ENCODE data around the gene CNPY1. TPM values are rescaled to one million over a fixed set of nuclear protein-coding genes. Genes with fewer than 3 reads are reported as not detected.

Gene CNPY1
- total and polyA plus RNA-seq, 4 donors = 0.41 to 0.79 (median 0.66) TPM; not detected in 1

DNA sequence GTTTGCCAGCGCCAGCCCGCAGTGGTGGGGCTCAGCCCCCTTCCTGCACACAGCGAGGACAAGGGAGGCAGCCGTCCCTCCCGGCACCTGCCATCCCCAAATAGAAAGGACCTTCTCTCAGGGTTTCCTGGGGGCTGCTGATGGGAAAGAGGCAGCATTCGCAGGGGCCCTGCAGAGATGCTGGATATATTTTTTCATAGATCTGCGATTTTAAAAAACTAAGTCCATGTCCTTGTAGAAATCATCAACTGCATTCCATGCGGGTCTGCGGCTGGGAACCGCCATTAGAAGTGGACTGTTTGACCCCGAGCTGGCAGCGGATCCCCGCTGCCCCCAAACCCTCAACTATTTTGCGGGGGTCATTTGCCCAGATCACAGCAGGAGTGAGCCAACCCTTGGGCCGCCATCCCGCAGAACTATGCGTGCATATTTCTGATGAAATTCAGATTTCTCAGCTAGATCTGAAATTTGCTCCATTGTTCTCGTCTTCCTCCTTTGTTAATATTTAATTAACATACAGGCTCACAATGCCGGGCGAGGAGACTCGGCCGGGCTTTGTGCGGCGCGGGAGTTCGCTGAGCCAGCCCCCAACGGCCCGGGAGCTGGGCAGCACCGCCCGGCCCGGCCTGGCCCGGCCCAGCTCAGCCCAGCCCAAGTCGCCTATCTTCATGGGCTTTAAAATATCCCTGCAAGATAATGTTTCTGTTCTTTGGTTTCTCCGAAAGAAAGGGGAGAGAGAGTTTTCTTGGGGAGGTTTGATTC, 86.5 kb downstream of the CNPY1 start:
- Histone ChIP-seq H3K9me3 (ENCODE audit: control insufficient read depth, insufficient read depth, low read length) (no peaks in the 10 kb centered on the region), H3K4me3 (ENCODE audit: low read depth, low read length) (no peak overlapping the region), H3K4me1 (ENCODE audit: control insufficient read depth, insufficient read depth, low read length) (peaks cover 33% of the 10 kb centered on the region), H3K36me3 (ENCODE audit: control insufficient read depth, insufficient read depth, low read length) (no peaks in the 10 kb centered on the region), H3K27ac (ENCODE audit: low read depth, low read length) (no peak overlapping the region), H3K27me3 (ENCODE audit: control insufficient read depth, insufficient read depth, low read length) (peaks cover 93% of the 10 kb centered on the region)
- DNase-seq (ENCODE audit: low read depth in 4 of 6, low spot score in 6 of 6) = no peak
- WGBS (ENCODE audit: insufficient coverage) = 3% methylated on average over 25 of the region's 34 CpGs

DNA sequence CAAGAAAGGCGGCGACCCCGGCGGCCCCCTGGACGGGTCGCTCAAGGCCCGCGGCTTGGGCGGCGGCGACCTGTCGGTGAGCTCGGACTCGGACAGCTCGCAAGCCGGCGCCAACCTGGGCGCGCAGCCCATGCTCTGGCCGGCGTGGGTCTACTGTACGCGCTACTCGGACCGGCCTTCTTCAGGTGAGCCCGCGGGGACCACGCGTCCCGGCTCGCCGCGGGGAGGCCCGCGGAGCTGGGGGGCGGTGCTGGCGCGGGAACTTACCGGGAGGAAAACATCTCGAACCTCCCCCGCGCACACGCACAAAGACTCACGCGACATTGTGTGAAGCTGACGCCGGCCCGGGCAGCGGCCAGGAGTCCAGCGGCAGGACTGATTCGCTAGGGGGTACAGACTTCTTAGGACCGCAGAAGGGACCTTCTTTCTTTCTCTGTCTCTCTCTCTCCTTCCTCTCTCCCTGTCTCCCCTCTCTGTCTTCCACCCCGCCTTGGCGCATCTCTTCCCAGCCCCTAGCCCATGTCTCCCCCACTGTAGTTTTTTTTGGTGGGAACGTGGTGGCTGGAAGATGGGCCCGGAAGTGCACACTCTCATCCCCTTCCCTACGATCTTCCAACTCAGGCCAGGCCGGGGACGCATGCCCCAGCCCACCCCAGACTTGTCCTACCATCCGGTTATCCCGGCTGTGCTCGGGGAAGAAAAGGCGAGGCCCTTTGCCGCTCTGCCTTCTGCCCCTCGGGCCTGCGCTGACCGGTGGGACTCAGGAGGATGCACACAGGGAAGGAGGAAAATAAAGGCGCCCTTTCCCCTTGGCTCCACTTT, 87.3 kb downstream of the CNPY1 start:
- under 1% methylated on average over 67 of the region's 68 CpGs for WGBS (ENCODE audit: insufficient coverage)
- DNase-seq (ENCODE audit: low read depth in 4 of 6, low spot score in 6 of 6) = peak in 1 of 6 donors; percentile 19
- peaks cover 93% of the 10 kb centered on the region for H3K27me3 ChIP-seq (ENCODE audit: control insufficient read depth, insufficient read depth, low read length)

DNA sequence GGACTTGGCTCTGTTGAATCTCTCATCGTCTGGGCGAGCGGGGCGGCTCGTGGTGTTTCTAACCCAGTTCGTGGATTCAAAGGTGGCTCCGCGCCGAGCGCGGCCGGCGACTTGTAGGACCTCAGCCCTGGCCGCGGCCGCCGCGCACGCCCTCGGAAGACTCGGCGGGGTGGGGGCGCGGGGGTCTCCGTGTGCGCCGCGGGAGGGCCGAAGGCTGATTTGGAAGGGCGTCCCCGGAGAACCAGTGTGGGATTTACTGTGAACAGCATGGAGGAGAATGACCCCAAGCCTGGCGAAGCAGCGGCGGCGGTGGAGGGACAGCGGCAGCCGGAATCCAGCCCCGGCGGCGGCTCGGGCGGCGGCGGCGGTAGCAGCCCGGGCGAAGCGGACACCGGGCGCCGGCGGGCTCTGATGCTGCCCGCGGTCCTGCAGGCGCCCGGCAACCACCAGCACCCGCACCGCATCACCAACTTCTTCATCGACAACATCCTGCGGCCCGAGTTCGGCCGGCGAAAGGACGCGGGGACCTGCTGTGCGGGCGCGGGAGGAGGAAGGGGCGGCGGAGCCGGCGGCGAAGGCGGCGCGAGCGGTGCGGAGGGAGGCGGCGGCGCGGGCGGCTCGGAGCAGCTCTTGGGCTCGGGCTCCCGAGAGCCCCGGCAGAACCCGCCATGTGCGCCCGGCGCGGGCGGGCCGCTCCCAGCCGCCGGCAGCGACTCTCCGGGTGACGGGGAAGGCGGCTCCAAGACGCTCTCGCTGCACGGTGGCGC, 88.1 kb downstream of the CNPY1 start, which contains the start of gene EN2:
TSS of gene EN2 (plus strand) at position 19 of the 767 bp plus-strand sequence. CDS start at position 268, 249 bp downstream.
- no peaks in the 10 kb centered on the region for H3K9me3 ChIP-seq (ENCODE audit: control insufficient read depth, insufficient read depth, low read length)
- H3K27me3 ChIP-seq (ENCODE audit: control insufficient read depth, insufficient read depth, low read length) = peaks cover 93% of the 10 kb centered on the region
- no peak within 1 kb of the TSS for H3K27ac ChIP-seq (ENCODE audit: low read depth, low read length)
- WGBS (ENCODE audit: insufficient coverage) = under 1% methylated on average over 101 of the region's 105 CpGs
- peaks cover 48% of the 10 kb centered on the region for H3K4me1 ChIP-seq (ENCODE audit: control insufficient read depth, insufficient read depth, low read length)
- DNase-seq (ENCODE audit: low read depth in 4 of 6, low spot score in 6 of 6) = peak in 2 of 6 donors; percentile 33 to 53
- H3K36me3 ChIP-seq (ENCODE audit: control insufficient read depth, insufficient read depth, low read length) = no peaks in the 10 kb centered on the region
- peak within 1 kb of the TSS; percentile 47 for H3K4me3 ChIP-seq (ENCODE audit: low read depth, low read length)

More for the DNA sequence above, 87.3 kb downstream of the CNPY1 start:
- Histone ChIP-seq H3K27ac (ENCODE audit: low read depth, low read length) (no peak overlapping the region), H3K36me3 (ENCODE audit: control insufficient read depth, insufficient read depth, low read length) (no peaks in the 10 kb centered on the region), H3K9me3 (ENCODE audit: control insufficient read depth, insufficient read depth, low read length) (no peaks in the 10 kb centered on the region), H3K4me3 (ENCODE audit: low read depth, low read length) (no peak overlapping the region), H3K4me1 (ENCODE audit: control insufficient read depth, insufficient read depth, low read length) (peaks cover 41% of the 10 kb centered on the region)

DNA sequence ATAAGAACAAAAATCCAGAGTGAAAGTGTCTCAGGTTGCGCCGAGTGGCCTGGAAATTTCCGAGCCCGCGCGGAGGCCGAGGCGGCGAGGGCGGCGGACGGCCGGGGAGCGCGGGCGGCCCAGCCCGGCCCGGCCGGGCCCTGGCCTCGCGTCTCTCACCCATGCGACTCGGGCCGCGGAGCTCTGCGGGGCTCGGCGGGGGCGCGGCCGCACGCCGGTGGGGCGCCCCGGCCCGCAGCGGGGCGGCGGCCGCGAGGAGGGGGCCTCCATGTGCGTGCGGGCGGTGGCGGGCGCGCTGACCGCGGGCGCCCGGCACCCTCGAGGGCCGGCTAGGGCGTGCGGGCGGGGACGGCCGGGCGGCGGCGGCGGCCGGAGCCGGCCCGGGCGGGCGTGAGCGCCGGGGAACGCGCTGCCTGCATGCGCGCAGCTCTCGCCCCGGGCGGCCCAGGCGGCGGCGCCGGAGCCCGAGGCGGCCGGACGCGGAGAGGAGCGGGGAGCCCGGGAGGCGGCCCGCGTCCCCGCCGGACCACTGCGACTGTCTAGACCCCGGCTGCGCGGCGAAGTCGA, 88.7 kb downstream of the CNPY1 start:
- H3K9me3 ChIP-seq (ENCODE audit: control insufficient read depth, insufficient read depth, low read length) = no peaks in the 10 kb centered on the region
- no peak for DNase-seq (ENCODE audit: low read depth in 4 of 6, low spot score in 6 of 6)
- WGBS (ENCODE audit: insufficient coverage) = under 1% methylated on average over 98 of the region's 98 CpGs
- no peak overlapping the region for H3K27ac ChIP-seq (ENCODE audit: low read depth, low read length)
- peaks cover 93% of the 10 kb centered on the region for H3K27me3 ChIP-seq (ENCODE audit: control insufficient read depth, insufficient read depth, low read length)
- no peaks in the 10 kb centered on the region for H3K36me3 ChIP-seq (ENCODE audit: control insufficient read depth, insufficient read depth, low read length)
- H3K4me3 ChIP-seq (ENCODE audit: low read depth, low read length) = peak overlapping the region; percentile 47
- H3K4me1 ChIP-seq (ENCODE audit: control insufficient read depth, insufficient read depth, low read length) = peaks cover 48% of the 10 kb centered on the region

DNA sequence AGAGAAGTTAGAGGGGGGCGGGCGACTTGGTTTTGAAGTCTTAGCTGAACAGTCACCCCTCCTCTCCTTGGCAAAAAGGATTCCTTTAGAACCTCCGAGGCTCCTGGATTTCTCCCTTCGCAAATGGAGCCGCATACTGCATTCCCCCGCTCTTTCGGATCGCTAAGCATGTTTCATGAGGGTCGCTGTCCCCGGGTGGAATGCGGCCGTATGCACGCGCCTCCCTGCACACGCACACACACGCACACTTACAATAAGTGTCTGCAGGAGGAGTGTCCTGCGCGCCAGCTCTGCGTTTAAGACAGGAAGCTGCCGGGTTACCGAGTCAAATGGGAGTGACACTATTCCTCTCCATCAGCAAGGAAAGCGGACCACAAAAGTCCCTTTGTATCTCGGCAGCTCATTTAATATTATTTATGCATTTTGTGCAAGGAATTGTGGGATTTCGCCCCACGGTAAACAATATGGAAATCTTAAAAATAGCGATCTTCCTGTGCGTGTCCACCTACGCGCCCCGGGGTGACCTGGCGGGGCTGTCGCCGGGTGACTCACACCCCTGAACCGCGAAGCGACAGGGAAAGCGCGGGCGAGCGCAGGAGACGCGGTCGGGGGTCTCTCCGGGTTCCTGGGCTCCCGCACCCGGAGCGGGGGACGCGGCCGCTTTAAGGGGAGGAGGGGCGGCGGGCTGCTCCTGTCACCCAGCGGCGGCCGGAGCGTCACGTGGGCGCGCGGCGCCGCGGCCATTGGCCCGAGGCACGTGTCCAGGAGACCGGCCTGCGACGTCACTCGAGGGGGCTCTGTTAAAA, 89.4 kb downstream of the CNPY1 start:
- WGBS (ENCODE audit: insufficient coverage) = under 1% methylated on average over 60 of the region's 69 CpGs
- H3K4me3 ChIP-seq (ENCODE audit: low read depth, low read length) = peak overlapping the region; percentile 47
- peaks cover 48% of the 10 kb centered on the region for H3K4me1 ChIP-seq (ENCODE audit: control insufficient read depth, insufficient read depth, low read length)

DNA sequence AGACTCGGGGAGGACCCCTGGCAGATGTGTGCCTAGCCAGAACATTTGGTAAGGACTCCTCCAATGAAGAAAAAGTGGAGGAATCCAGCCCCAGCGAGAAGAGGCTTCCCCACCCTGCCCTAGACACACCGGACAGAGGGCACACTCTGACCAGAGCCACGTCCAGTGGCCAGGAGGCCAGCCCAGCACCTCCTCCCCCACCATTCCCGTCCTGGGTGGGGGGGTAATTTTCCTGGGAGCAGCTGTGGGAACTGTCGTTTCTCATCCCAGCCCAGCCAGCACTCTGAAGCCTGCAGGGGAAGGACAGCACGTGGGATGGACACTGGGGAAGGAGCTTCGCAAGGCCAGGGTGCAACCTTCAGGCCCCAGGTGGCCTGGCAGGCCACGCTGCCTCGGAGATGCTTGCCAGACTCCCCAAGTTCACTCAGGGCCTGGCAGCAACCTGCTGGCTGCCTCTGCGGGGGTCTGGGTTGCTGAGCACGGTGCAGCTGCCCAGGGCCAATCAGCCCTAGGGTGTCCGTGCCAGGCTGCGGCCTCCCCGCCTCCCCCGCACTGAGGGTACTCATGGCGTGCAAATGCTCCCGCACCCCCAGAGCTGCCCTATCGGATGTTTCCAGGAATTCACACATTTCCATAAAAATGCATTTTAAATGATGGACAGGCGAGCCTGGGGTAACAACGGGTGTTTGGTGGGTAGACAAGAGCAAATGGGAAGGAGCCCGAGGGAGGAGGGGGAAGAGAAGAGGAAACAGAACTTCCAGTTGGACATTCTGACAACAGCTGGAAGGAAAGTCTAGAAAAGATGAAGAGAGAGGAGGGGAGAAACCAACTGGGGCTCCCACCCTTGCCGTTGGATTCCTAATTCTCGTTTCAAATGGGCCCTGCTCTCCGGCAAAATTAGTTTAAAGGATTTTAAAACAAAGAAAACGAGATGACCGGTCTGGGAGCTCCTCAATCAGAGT, 90.3 kb downstream of the CNPY1 start:
- under 1% methylated on average over 23 of the region's 27 CpGs for WGBS (ENCODE audit: insufficient coverage)
- Histone ChIP-seq H3K4me3 (ENCODE audit: low read depth, low read length) (no peak overlapping the region), H3K9me3 (ENCODE audit: control insufficient read depth, insufficient read depth, low read length) (no peaks in the 10 kb centered on the region), H3K4me1 (ENCODE audit: control insufficient read depth, insufficient read depth, low read length) (peaks cover 48% of the 10 kb centered on the region), H3K27ac (ENCODE audit: low read depth, low read length) (no peak overlapping the region), H3K27me3 (ENCODE audit: control insufficient read depth, insufficient read depth, low read length) (peaks cover 92% of the 10 kb centered on the region), H3K36me3 (ENCODE audit: control insufficient read depth, insufficient read depth, low read length) (no peaks in the 10 kb centered on the region)
- peak in 1 of 6 donors; percentile 4 for DNase-seq (ENCODE audit: low read depth in 4 of 6, low spot score in 6 of 6)

More for the DNA sequence above, 89.4 kb downstream of the CNPY1 start:
- Histone ChIP-seq H3K36me3 (ENCODE audit: control insufficient read depth, insufficient read depth, low read length) (no peaks in the 10 kb centered on the region), H3K27me3 (ENCODE audit: control insufficient read depth, insufficient read depth, low read length) (peaks cover 92% of the 10 kb centered on the region), H3K9me3 (ENCODE audit: control insufficient read depth, insufficient read depth, low read length) (no peaks in the 10 kb centered on the region), H3K27ac (ENCODE audit: low read depth, low read length) (no peak overlapping the region)
- DNase-seq (ENCODE audit: low read depth in 4 of 6, low spot score in 6 of 6) = peak in 5 of 6 donors; percentile 43 to 91 (median 56)

DNA sequence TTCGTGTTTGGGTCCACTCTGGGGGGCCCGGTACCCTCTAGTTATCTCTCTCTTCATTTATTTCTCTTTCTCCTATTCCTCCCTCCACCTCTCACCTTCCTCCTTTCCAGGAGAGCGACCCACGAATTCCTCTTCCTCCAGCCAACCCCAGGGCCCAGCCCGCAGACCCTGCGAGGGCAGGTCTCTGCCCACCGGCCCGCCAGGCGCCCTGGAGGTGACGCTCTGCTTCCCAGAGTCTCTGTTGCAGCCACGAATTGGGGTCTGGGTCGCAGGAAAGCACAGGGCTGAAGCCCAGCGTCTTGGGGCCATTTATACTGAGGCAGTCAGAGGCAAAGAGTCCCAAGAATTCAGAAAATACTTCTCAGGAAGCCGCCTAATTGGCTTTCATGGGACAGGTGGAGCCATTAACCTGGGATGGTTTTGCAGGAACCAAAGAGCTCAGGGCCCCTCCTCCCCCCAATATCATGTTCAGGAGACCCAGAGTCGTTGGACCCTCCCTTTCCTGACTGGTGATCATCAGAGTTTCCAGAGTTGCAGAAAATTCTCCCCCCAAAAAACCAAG, 91.1 kb downstream of the CNPY1 start:
- Histone ChIP-seq H3K27ac (ENCODE audit: low read depth, low read length) (no peak overlapping the region), H3K36me3 (ENCODE audit: control insufficient read depth, insufficient read depth, low read length) (no peaks in the 10 kb centered on the region), H3K4me1 (ENCODE audit: control insufficient read depth, insufficient read depth, low read length) (peaks cover 55% of the 10 kb centered on the region), H3K4me3 (ENCODE audit: low read depth, low read length) (no peak overlapping the region), H3K9me3 (ENCODE audit: control insufficient read depth, insufficient read depth, low read length) (no peaks in the 10 kb centered on the region), H3K27me3 (ENCODE audit: control insufficient read depth, insufficient read depth, low read length) (peaks cover 92% of the 10 kb centered on the region)
- 2% methylated on average over 15 of the region's 15 CpGs for WGBS (ENCODE audit: insufficient coverage)
- peak in 1 of 6 donors; percentile 12 for DNase-seq (ENCODE audit: low read depth in 4 of 6, low spot score in 6 of 6)
